HG03097 (cell line): Measurements from ENCODE around the gene DNAH2.

Experiments
- ATAC-seq: cut with Tn5 transposase; IDR thresholded peaks from one replicate; pipeline ENCODE4 v1.9.1; 2021; ENCODE audit not compliant: unreplicated experiment, low FRiP score

The DNAH2 gene

DNA sequence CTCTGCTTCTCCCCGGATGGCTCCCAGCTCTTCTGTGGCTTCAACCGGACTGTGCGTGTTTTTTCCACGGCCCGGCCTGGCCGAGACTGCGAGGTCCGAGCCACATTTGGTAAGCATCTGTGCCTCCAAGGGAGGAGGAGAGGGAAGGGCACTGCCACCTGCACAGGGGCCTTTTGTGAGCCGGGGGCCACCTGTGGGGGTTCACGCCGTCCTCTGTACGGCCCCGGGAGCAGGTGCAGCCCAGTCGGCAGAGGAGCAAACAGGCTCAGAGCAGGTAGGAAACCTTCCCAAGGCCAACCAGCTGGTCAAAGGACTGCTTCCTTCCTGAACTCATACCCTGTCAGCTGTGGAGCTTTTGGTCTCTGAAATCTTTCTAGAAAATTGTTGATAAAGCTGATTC lies 15.9 kb upstream of the DNAH2 start:
- no peak for ATAC-seq

DNA sequence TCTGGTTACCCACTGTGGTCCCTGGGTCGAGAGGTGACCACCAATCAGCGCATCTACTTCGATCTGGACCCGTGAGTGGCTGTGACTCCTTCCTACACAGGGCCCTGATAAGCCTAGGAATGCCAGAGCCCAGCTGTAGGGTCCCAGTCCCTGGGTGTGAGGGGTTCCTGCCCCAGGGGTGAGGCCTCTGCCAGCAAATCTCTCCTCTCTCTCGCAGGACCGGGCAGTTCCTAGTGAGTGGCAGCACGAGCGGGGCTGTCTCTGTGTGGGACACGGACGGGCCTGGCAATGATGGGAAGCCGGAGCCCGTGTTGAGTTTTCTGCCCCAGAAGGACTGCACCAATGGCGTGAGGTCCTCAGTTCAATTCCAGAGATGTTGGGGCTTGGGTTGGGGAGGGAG lies 14.8 kb upstream of the DNAH2 start:
- ATAC-seq = no peak

DNA sequence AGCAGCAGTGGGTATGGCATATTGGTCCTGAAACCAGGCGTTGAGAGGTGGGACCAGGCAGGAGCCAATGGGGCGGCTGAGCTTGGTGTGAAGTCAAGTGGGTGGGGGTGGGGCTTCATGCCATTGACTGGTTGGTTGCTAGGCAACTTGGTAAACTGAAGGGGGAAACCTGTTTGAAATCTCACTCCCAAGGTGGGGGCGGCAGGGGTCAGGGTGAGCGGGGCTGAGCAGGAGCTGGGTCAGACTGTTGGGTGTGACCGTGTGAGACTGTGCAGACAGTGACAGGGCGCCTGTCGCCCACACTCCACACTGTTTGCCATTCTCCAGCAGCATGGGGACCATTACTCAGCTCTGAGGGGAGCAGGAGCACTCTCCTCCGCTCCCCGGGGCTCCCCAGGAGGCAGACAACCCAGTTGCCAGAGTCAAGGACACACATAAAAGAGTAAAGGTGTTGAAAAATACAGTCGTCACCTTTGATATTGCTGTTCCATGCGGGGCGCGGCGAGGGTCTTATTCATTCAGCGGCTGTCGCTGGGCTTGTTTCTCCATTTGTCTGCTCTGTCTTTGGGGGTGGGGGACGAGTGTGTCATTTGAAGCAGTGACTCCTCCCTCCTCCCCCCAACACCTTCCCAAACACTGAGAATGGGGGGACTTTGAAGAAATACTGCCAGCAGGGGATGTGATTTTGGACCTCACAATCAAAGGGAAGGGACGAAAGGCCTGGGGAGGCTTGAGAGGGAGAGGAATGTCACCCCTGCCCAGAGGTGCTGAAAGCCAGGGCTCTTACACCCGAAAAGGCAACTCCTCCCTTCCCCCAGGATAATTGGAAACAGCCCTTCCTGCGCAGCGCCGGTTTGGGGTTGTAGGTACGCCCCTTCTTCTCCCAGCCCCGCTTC lies 13.7 kb upstream of the DNAH2 start:
- no peak for ATAC-seq

DNA sequence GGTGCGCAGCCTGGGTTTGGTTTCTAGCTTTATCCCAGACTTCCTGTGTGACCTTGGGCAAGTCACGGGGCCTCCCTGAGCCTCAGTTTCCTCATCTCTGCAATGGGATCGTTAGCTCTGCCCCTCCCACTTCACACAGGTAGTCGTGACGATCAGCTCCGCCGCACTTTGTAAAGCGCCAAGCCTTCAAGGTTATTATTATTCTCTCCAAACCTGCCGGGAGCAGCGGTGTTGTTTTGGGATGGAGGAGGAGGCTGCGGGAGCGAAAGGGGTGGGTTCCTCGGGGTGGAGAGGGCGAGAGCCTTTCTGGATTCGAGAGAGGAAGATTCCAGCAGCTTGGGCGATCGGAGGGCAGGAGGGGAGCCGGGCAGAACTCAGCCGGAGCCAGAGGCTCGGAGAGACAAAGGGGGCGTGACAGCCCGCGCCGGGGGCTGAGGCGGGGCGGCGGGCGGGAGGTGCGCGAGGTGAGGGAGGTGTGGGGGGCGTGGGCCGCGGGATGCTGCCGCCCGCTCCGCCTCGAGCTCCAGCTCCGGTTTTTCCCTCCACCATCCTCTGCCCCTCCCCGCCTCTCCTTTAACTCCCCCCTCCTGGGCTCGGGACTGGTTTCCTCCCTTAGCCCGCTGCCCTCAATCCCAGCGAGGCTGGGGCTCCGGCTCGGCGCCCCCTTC lies 12.8 kb upstream of the DNAH2 start, which contains the start of gene EFNB3:
TSS of gene EFNB3 (plus strand) at position 602 of the 668 bp plus-strand sequence. CDS start 397 bp downstream, outside the sequence.
- no peak for ATAC-seq

DNA sequence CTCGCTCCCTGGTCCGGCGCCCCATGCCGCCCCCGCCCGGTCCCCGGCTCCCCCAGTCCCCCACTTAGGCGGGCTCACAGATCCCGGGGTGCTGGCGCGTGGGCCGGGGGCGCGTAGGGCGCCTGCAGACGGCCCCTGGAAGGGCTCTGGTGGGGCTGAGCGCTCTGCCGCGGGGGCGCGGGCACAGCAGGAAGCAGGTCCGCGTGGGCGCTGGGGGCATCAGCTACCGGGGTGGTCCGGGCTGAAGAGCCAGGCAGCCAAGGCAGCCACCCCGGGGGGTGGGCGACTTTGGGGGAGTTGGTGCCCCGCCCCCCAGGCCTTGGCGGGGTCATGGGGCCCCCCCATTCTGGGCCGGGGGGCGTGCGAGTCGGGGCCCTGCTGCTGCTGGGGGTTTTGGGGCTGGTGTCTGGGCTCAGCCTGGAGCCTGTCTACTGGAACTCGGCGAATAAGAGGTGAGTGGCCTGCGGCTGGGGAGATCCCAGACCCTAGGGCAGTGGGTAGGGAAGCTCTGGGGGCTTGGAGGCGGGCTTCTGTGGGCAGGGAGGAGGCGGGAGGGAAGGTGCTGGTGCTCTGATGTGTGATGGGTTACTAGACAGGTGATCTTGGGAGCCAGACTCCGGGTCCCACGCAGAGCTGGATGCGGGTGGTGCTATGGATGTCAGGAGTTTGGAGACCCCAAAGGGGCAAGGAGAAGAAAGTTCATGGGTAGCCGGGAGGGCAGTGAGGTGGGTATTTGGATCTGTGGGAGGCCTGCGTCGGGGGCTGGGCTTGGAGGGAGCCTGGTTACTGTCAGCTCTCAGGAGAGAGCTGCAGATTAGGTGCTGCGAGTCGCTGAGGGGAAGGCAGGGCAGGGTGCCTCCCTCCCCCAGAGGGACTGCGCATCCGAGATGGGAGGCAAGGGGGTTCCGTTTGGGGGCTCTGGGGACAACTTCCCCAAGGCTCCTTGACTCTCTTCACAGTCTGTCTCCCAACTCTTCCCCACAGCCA lies 12.0 kb upstream of the DNAH2 start:
- ATAC-seq = no peak

DNA sequence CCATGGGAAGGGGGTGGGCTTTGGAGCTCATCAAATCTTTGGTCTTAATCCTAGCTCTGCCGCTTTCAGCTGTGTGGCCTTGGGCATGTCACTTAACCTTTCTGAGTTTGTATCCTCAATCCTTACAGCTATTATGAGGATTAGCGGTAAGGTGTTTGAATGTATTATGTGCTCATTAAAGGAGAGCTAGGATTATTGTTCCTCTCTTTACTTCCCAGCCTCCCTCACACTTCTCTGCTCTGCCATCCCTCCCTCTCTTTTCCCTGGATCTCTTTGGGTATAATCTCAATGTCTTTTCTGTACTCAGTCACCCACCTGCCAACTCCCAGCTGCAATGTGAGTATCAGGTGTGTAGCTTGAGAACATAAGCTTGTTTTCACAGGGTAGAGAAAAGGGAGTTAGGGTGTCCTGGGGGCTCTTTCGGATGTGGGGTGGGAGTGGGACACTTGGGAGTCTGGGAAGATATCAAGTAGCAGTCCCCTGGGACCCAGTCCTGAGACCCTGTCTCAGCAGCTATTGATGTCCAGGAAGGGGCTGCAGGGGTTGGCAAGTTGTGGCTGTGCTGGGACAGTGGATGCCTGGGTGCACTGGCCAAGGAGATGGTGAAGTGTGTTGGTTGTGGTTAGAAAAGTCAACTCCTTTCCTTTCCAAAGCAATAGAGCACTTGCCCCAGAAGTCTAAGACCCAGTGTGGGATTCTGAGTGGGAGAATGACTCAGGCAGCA lies 10.8 kb upstream of the DNAH2 start:
- no peak for ATAC-seq

DNA sequence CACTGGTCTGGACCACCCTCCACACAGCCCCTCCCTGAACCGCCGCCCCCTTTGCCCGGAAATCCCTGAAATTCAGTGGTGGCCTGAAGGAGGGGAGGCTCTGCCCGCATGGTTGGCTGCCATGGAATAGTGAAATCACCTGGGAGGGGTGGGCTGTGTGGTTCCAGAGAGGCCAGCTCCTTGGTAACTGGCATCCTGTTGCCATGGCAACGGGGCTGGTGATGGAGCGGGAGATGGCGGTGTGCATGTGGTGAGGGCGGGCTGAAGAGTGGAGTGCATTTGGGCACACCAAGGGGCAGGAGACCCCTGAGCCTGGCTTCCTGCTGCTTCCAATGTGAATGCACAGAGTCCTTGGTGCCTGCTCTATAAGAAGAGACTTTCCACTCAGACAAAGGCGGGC lies 10.1 kb upstream of the DNAH2 start:
- ATAC-seq = no peak

DNA sequence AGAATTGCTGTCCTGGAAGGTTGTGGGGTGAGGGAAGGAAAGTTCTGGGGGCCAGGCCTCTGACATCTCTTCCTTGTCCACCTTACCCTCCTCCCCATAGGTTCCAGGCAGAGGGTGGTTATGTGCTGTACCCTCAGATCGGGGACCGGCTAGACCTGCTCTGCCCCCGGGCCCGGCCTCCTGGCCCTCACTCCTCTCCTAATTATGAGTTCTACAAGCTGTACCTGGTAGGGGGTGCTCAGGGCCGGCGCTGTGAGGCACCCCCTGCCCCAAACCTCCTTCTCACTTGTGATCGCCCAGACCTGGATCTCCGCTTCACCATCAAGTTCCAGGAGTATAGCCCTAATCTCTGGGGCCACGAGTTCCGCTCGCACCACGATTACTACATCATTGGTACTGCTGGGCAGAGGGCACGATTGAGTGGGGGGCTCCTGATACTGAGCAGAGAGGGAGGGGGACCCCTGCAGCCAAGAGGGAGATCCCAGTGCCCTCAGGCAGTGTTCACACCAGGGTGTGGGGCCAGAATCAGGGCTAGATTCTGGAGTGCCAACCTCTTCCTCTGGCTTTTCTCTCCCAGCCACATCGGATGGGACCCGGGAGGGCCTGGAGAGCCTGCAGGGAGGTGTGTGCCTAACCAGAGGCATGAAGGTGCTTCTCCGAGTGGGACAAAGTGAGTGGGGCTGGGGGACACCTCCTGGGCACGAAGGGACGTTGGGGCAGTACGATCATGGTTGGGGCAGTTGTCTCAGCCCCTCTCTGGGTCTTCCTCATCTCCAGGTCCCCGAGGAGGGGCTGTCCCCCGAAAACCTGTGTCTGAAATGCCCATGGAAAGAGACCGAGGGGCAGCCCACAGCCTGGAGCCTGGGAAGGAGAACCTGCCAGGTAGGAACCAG lies 9.4 kb upstream of the DNAH2 start:
- ATAC-seq = no peak

DNA sequence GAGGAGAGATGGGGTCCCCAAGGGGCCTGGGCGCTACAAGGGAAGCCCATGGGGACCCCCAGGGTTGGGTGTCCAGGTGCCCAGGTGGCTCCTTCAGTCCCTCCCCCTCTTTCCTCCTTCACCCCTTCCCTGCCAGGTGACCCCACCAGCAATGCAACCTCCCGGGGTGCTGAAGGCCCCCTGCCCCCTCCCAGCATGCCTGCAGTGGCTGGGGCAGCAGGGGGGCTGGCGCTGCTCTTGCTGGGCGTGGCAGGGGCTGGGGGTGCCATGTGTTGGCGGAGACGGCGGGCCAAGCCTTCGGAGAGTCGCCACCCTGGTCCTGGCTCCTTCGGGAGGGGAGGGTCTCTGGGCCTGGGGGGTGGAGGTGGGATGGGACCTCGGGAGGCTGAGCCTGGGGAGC lies 8.5 kb upstream of the DNAH2 start:
- ATAC-seq = no peak

DNA sequence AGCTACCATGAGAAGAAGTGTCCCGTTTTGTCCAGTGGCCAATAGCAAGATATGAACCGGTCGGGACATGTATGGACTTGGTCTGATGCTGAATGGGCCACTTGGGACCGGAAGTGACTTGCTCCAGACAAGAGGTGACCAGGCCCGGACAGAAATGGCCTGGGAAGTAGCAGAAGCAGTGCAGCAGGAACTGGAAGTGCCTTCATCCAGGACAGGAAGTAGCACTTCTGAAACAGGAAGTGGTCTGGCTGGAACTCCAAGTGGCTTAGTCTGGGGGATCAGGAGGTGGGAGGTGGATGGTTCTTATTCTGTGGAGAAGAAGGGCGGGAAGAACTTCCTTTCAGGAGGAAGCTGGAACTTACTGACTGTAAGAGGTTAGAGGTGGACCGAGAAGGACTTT lies 7.2 kb upstream of the DNAH2 start:
- no peak for ATAC-seq

DNA sequence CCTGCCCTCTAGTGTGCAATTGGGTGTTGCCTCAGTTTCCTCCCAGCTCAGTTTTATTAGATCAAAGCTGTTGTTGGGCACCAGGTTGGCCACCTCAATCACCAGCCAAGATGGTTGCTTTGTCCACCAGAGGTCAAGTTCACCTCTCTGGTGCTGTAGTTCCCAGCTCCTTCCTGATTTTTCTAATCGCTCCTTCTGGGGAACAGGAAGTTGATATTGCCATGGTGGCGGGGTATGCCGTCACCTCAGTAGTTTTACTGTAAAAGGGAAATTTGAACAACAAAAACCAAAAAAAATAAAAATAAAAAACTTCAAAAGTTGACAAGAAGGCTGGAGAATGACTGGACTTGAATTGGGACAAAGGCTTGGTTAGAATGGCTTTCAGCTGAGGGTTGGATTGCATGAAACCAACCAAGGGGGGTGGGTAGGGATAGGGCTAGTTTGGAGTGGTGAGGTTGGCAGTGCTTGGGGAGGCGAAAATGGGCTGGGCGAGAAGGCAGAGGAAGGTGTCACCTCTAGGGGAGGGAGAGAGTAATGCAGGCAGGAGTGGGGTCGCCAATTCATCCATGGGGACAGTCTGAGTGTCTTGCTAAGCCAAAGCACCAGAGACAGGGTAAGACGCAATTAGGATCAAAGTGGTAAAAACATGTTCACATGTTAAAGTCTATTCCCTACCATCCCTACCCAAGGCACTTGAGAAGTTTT lies 6.3 kb upstream of the DNAH2 start:
- no peak for ATAC-seq

DNA sequence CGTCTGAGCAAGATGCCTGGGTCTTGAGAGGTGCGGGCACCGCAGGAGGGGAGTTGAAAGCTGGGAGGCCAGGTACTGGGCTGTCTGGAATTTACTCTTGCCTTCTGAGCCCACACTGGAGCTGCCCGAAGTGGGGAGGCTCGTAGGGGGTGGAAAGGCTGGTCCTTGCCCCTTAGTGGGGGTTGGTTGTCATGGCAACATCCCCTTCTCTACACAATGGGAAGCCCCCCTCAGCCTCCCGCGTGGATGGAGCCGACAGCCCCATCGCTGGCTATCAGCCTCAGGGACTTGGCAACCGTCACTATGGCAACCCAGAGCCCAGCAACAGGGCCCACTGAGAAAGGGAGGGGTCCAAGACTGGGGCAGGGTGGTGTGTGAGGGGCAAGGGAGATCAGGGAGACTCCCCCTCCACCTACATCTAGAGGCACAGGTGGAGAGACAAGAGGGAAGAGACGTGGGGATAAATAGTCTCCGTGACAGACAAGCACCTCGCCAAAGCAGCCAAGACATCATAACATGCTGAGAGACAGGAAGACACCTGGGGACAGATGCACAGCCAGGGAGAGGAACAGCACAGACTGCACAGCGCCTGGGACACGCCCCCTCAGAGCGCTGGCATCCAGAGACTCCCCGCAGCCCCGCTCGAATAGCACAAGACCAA lies 5.3 kb upstream of the DNAH2 start:
- no peak for ATAC-seq

DNA sequence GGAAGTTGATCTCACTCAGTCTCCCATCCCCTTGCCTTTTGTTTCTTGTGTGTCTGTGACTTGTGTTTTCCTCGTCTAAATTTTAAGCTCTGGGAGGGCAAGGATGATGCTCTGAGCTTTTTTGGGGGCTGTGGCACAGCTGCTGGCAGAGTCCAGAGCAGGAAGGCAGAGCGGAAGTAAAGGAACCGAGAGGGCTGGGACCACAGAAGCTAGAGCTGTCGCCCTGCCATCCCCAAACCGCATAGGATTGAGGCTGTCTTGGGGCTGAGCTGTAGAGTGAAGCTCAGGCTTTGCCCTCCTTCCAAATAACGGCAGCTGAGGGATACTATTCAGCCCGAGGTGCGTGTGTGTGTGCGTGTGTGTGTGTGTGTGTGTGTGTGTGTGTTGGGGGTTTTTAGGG lies 3.8 kb upstream of the DNAH2 start:
- ATAC-seq = no peak

DNA sequence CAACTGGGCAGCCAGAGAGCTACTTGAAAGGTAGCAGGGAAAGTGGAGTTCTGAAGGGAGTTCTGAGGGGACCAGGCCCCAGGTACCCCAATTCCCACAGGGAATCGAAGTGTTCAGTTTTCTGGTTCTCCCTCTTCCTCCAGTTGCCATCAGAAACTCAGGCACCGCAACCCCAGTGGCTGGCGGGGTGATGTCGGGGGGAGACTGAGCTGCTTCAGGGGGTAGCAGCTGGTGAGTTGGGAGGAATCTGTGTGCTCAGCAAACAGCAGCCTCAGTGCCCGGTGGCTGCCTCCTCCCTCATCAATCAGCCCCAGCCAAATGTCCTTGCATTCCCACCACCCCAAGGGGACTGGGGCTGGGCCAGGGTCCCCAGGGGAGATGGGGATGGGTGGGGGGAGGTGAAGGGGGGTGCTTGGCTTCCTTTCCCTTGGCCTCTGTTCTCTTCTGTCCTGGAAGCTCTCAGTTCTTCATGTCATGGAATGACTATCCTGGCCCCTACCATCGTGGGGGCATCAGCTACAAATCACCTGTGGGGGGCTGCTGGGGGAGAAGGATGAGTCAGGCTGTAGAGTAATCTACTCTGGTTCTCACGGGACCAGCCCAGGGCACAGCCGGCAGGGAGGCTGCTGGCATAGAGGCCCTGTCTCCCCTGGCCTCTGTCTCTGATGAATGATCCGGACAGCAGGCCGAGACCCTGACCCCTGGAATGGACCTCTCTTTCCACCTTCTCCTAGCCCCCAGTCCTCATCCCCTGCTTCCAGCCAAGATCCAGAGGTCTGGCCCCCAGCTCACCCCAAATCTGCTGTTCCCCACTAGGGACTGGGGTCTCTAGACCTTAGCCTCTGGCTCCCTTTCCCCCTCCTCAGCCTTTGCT lies 2.6 kb upstream of the DNAH2 start:
- ATAC-seq = no peak

DNA sequence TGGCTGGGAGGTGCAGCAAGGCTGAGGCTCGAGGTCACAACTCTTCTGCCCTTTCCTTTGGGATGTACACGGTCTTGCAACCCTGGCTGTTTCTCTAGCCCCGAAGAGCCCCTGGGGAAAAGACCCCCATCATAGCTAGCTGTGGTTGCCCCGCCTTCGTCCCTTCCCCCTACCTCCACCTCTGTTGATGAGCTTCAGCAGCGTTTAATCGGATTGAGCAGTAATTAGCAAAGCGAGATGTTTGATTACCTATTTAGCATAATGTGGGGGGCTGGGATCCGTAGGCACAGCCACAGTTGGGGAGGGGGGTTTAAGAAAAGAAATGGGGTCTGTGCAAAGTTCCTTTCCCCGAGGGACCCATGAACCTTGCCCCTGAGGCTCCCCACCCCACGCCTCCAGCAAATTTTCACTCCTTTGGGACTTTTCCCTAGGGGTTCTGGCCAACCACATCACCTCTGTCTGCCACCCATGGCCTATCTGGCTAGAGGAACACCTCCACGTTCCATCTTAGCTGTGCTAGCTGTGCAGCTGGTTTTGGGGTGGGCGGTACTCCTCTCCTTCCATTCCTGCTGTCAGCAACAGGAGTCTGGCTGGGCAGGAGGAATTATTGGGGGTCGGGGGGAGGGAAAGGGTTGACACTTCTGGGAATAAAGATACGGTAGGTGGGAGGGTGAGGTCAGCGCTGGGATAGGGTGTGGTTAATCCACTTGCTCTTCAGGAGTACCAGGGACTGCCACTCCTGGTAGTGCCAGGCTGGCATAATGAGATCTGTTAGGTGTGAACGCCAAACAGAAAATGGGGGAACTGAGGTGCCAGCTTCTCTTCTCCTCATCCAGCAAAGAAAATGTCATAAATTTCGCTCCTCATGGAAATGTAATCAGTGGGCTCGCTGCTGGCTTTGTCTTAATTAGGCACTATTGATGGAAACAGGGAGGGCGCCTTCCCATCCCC lies 1.3 kb upstream of the DNAH2 start:
- ATAC-seq = no peak

DNA sequence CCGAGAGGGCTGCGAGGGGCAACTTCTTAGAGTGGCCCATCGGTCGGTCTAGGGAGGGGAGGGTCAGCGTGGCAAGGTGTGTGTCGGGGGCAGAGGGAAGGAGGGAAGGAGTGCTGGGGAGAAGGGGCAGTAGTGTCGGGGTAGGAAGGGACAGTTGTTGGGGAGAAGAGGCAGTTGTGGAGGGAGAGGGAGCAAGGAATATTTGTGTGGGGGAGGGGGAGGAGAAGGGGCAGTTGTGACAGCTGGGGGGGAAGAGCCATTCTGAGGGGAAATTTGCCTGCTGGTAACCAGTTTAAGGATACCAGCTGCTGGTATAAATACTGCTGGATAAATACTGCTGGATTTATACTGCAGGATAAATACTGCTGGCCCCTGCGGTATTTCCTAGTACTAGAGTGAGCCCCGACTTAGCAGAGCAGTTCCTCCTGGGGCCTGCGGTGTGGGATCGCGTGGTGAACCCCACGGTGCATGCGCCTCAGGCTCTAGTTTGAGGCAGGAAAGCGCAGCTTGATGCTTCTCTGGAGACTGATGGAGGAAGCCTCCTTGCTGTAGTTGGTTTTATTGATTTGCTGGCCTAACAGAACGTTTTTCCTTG lies 309 bp downstream of the DNAH2 start:
- ATAC-seq = no peak
